ENCODE results near the gene PAFAH2. TPM values are rescaled to one million over a fixed set of nuclear protein-coding genes. Genes with fewer than 3 reads are reported as not detected.

Gene PAFAH2
- polyA plus RNA-seq (2013, experiment 1 of 4), result 12.0 TPM
- polyA plus RNA-seq (2013, experiment 2 of 4), result 11.9 TPM
- 11.9 TPM for polyA plus RNA-seq (2013, experiment 3 of 4)
- 17.0 TPM for polyA plus RNA-seq (2013, experiment 4 of 4)

- Histone ChIP-seq H3K4me3 (ENCODE audit: insufficient read depth, low read depth, low read length) (peak within 1 kb of the TSS; percentile 69), H3K9me3 (ENCODE audit: control insufficient read depth, low read length) (no peaks in the 10 kb centered on the region), H3K27ac (ENCODE audit: insufficient read depth, low read depth, low read length, poor library complexity, severe bottlenecking) (peak within 1 kb of the TSS; percentile 58), H3K36me3 (ENCODE audit: control insufficient read depth, insufficient read depth, low read length) (no peaks in the 10 kb centered on the region), H3K27me3 (ENCODE audit: control insufficient read depth, insufficient read depth, low read length, poor library complexity, severe bottlenecking) (no peaks in the 10 kb centered on the region), H3K4me1 (ENCODE audit: control insufficient read depth, insufficient read depth, low read length) (peaks cover 9% of the 10 kb centered on the region)
- 4 to 5% methylated on average over 45 to 47 of the region's 47 CpGs for WGBS, 2 experiments
Measured at GRCh38 chr1:25997828-25998761, at the start of gene PAFAH2. TSS of gene PAFAH2 (minus strand) at chr1:25998063. CDS start at chr1:25990816, 7,247 bp downstream.

GRCh38 chr1:26047278-26047874 lies 49.5 kb upstream of the PAFAH2 start:
- WGBS, 2 experiments, result 88 to 91% methylated on average over 7 of the region's 7 CpGs
- no peaks in the 10 kb centered on the region for H3K9me3 ChIP-seq (ENCODE audit: control insufficient read depth, low read length)

GRCh38 chr1:26046246-26047095 lies 48.6 kb upstream of the PAFAH2 start:
- Histone ChIP-seq H3K27ac (ENCODE audit: insufficient read depth, low read depth, low read length, poor library complexity, severe bottlenecking) (no peak overlapping the region), H3K4me3 (ENCODE audit: insufficient read depth, low read depth, low read length) (peak overlapping the region; percentile 14)

More at GRCh38 chr1:26047278-26047874, 49.5 kb upstream of the PAFAH2 start:
- H3K36me3 ChIP-seq (ENCODE audit: control insufficient read depth, insufficient read depth, low read length), result no peaks in the 10 kb centered on the region
- H3K4me3 ChIP-seq (ENCODE audit: insufficient read depth, low read depth, low read length), result no peak overlapping the region
- peaks cover 81% of the 10 kb centered on the region for H3K27me3 ChIP-seq (ENCODE audit: control insufficient read depth, insufficient read depth, low read length, poor library complexity, severe bottlenecking)
- peaks cover 11% of the 10 kb centered on the region for H3K4me1 ChIP-seq (ENCODE audit: control insufficient read depth, insufficient read depth, low read length)
- no peak overlapping the region for H3K27ac ChIP-seq (ENCODE audit: insufficient read depth, low read depth, low read length, poor library complexity, severe bottlenecking)

GRCh38 chr1:26045722-26046245 lies 47.9 kb upstream of the PAFAH2 start, which contains the start of gene SLC30A2:
TSS of gene SLC30A2 (minus strand) at chr1:26046118. CDS start at chr1:26045896, 222 bp downstream.
- H3K27ac ChIP-seq (ENCODE audit: insufficient read depth, low read depth, low read length, poor library complexity, severe bottlenecking), result no peak within 1 kb of the TSS
- no peaks in the 10 kb centered on the region for H3K36me3 ChIP-seq (ENCODE audit: control insufficient read depth, insufficient read depth, low read length)
- WGBS, 2 experiments, result 2% methylated on average over 62 of the region's 62 CpGs
- H3K4me1 ChIP-seq (ENCODE audit: control insufficient read depth, insufficient read depth, low read length), result peaks cover 11% of the 10 kb centered on the region
- peaks cover 88% of the 10 kb centered on the region for H3K27me3 ChIP-seq (ENCODE audit: control insufficient read depth, insufficient read depth, low read length, poor library complexity, severe bottlenecking)
- H3K9me3 ChIP-seq (ENCODE audit: control insufficient read depth, low read length), result no peaks in the 10 kb centered on the region
- H3K4me3 ChIP-seq (ENCODE audit: insufficient read depth, low read depth, low read length), result peak within 1 kb of the TSS; percentile 14

More at GRCh38 chr1:26046246-26047095, 48.6 kb upstream of the PAFAH2 start:
- Histone ChIP-seq H3K27me3 (ENCODE audit: control insufficient read depth, insufficient read depth, low read length, poor library complexity, severe bottlenecking) (peaks cover 89% of the 10 kb centered on the region), H3K4me1 (ENCODE audit: control insufficient read depth, insufficient read depth, low read length) (peaks cover 11% of the 10 kb centered on the region), H3K9me3 (ENCODE audit: control insufficient read depth, low read length) (no peaks in the 10 kb centered on the region), H3K36me3 (ENCODE audit: control insufficient read depth, insufficient read depth, low read length) (no peaks in the 10 kb centered on the region)
- 12 to 13% methylated on average over 57 of the region's 57 CpGs for WGBS, 2 experiments

GRCh38 chr1:26044971-26045721 lies 47.3 kb upstream of the PAFAH2 start:
- H3K36me3 ChIP-seq (ENCODE audit: control insufficient read depth, insufficient read depth, low read length), result no peaks in the 10 kb centered on the region
- 39% methylated on average over 29 of the region's 29 CpGs for WGBS, 2 experiments
- H3K9me3 ChIP-seq (ENCODE audit: control insufficient read depth, low read length), result no peaks in the 10 kb centered on the region
- peak overlapping the region; percentile 13 for H3K4me3 ChIP-seq (ENCODE audit: insufficient read depth, low read depth, low read length)
- peaks cover 88% of the 10 kb centered on the region for H3K27me3 ChIP-seq (ENCODE audit: control insufficient read depth, insufficient read depth, low read length, poor library complexity, severe bottlenecking)
- no peak overlapping the region for H3K27ac ChIP-seq (ENCODE audit: insufficient read depth, low read depth, low read length, poor library complexity, severe bottlenecking)
- H3K4me1 ChIP-seq (ENCODE audit: control insufficient read depth, insufficient read depth, low read length), result peaks cover 11% of the 10 kb centered on the region

- 89 to 91% methylated on average over 3 of the region's 3 CpGs for WGBS, 2 experiments
- H3K9me3 ChIP-seq (ENCODE audit: control insufficient read depth, low read length), result no peaks in the 10 kb centered on the region
- no peak overlapping the region for H3K4me3 ChIP-seq (ENCODE audit: insufficient read depth, low read depth, low read length)
- H3K4me1 ChIP-seq (ENCODE audit: control insufficient read depth, insufficient read depth, low read length), result peaks cover 11% of the 10 kb centered on the region
- peaks cover 85% of the 10 kb centered on the region for H3K27me3 ChIP-seq (ENCODE audit: control insufficient read depth, insufficient read depth, low read length, poor library complexity, severe bottlenecking)
- no peaks in the 10 kb centered on the region for H3K36me3 ChIP-seq (ENCODE audit: control insufficient read depth, insufficient read depth, low read length)
- H3K27ac ChIP-seq (ENCODE audit: insufficient read depth, low read depth, low read length, poor library complexity, severe bottlenecking), result no peak overlapping the region
Measured at GRCh38 chr1:26044414-26044813, 46.6 kb upstream of the PAFAH2 start.

- H3K36me3 ChIP-seq (ENCODE audit: control insufficient read depth, insufficient read depth, low read length), result no peaks in the 10 kb centered on the region
- WGBS, 2 experiments, result 96 to 98% methylated on average over 2 of the region's 2 CpGs
- no peak overlapping the region for H3K27ac ChIP-seq (ENCODE audit: insufficient read depth, low read depth, low read length, poor library complexity, severe bottlenecking)
- peaks cover 78% of the 10 kb centered on the region for H3K27me3 ChIP-seq (ENCODE audit: control insufficient read depth, insufficient read depth, low read length, poor library complexity, severe bottlenecking)
- H3K9me3 ChIP-seq (ENCODE audit: control insufficient read depth, low read length), result no peaks in the 10 kb centered on the region
- H3K4me1 ChIP-seq (ENCODE audit: control insufficient read depth, insufficient read depth, low read length), result peaks cover 11% of the 10 kb centered on the region
- no peak overlapping the region for H3K4me3 ChIP-seq (ENCODE audit: insufficient read depth, low read depth, low read length)
Measured at GRCh38 chr1:26043765-26044164, 45.9 kb upstream of the PAFAH2 start.

- Histone ChIP-seq H3K27me3 (ENCODE audit: control insufficient read depth, insufficient read depth, low read length, poor library complexity, severe bottlenecking) (peaks cover 67% of the 10 kb centered on the region), H3K27ac (ENCODE audit: insufficient read depth, low read depth, low read length, poor library complexity, severe bottlenecking) (no peak overlapping the region), H3K9me3 (ENCODE audit: control insufficient read depth, low read length) (no peaks in the 10 kb centered on the region), H3K4me1 (ENCODE audit: control insufficient read depth, insufficient read depth, low read length) (peaks cover 11% of the 10 kb centered on the region), H3K36me3 (ENCODE audit: control insufficient read depth, insufficient read depth, low read length) (no peaks in the 10 kb centered on the region), H3K4me3 (ENCODE audit: insufficient read depth, low read depth, low read length) (no peak overlapping the region)
- WGBS, 2 experiments, result 76 to 82% methylated on average over 4 of the region's 4 CpGs
Measured at GRCh38 chr1:26041978-26042377, 44.1 kb upstream of the PAFAH2 start.

GRCh38 chr1:26041401-26041800 lies 43.5 kb upstream of the PAFAH2 start:
- no peak overlapping the region for H3K27ac ChIP-seq (ENCODE audit: insufficient read depth, low read depth, low read length, poor library complexity, severe bottlenecking)
- no peaks in the 10 kb centered on the region for H3K36me3 ChIP-seq (ENCODE audit: control insufficient read depth, insufficient read depth, low read length)
- no peaks in the 10 kb centered on the region for H3K9me3 ChIP-seq (ENCODE audit: control insufficient read depth, low read length)
- WGBS, 2 experiments, result 90 to 92% methylated on average over 7 of the region's 7 CpGs
- no peak overlapping the region for H3K4me3 ChIP-seq (ENCODE audit: insufficient read depth, low read depth, low read length)
- H3K27me3 ChIP-seq (ENCODE audit: control insufficient read depth, insufficient read depth, low read length, poor library complexity, severe bottlenecking), result peaks cover 67% of the 10 kb centered on the region
- H3K4me1 ChIP-seq (ENCODE audit: control insufficient read depth, insufficient read depth, low read length), result peaks cover 10% of the 10 kb centered on the region
